CD14-positive monocyte (primary cell): ENCODE results near the gene RYR3. TPM values are rescaled to one million over a fixed set of nuclear protein-coding genes. Genes with fewer than 3 reads are reported as not detected.

Experiments
- DNase-seq, 3 donors: peaks; one replicate each; pipeline ENCODE4 v3.0.0-alpha.2; 2011 to 2022
- H2AFZ ChIP-seq: 2 replicates; pipeline ENCODE4 v1.6.0; 2012; ENCODE audit warnings: mild to moderate bottlenecking, low read depth, low read length, inconsistent platforms; ENCODE audit not compliant: insufficient read depth, poor library complexity, severe bottlenecking
- H3K27ac ChIP-seq, 2 donors: 1 replicate in 1 of 2; 2 replicates in 1 of 2; pipeline ENCODE4 v1.5.1; 2012 to 2013; ENCODE audit warnings: low read length in 2 of 2, control low read depth in 1 of 2, inconsistent platforms in 1 of 2, low read depth in 1 of 2, mild to moderate bottlenecking in 1 of 2
- H3K27me3 ChIP-seq, 2 donors: one replicate each; pipeline versions ENCODE4 v1.6.0 to v1.6.1; 2011 to 2013; ENCODE audit warnings: low read length in 2 of 2; ENCODE audit not compliant: control insufficient read depth in 2 of 2, insufficient read depth in 2 of 2
- H3K36me3 ChIP-seq, 2 donors: replicated peaks in 1 of 2; 1 replicate in 1 of 2; 2 replicates in 1 of 2; pipeline versions ENCODE4 v1.5.1 to v1.6.1; 2012 to 2013; ENCODE audit warnings: low read length in 2 of 2, control low read depth in 1 of 2, inconsistent platforms in 1 of 2, mild to moderate bottlenecking in 1 of 2; ENCODE audit not compliant: insufficient read depth in 2 of 2, control insufficient read depth in 1 of 2
- H3K4me1 ChIP-seq, 2 donors: 1 replicate in 1 of 2; 2 replicates in 1 of 2; pipeline versions ENCODE4 v1.5.1 to v1.6.1; 2012 to 2013; ENCODE audit warnings: low read length in 2 of 2, control low read depth in 1 of 2, inconsistent platforms in 1 of 2, mild to moderate bottlenecking in 1 of 2, moderate library complexity in 1 of 2; ENCODE audit not compliant: insufficient read depth in 2 of 2, control insufficient read depth in 1 of 2
- H3K4me2 ChIP-seq: replicated peaks from 2 replicates; pipeline ENCODE3; 2012; ENCODE audit warnings: low read length, moderate library complexity, mild to moderate bottlenecking; ENCODE audit not compliant: poor library complexity, severe bottlenecking; ENCODE audit errors: extremely low read depth
- H3K4me3 ChIP-seq, 3 experiments: fragments of 200-600 bp in 1 of 3; sonication (generic) in 1 of 3; replicated peaks in 1 of 3; 1 replicate in 2 of 3; 2 replicates in 1 of 3; pipeline ENCODE4 v1.5.1; 2011 to 2013; ENCODE audit warnings: low read length in 3 of 3, mild to moderate bottlenecking in 3 of 3, control low read depth in 2 of 3, low read depth in 2 of 3, inconsistent platforms in 1 of 3, moderate library complexity in 1 of 3
- H3K79me2 ChIP-seq: 2 replicates; pipeline ENCODE4 v1.6.0; 2012; ENCODE audit warnings: mild to moderate bottlenecking, control low read depth, inconsistent platforms, low read length, moderate library complexity; ENCODE audit not compliant: insufficient read depth
- H3K9ac ChIP-seq: 2 replicates; pipeline ENCODE4 v1.6.0; 2017; ENCODE audit warnings: low read length, mild to moderate bottlenecking; ENCODE audit not compliant: insufficient read depth, poor library complexity, severe bottlenecking
- H3K9me3 ChIP-seq, 2 donors: replicated peaks in 1 of 2; 1 replicate in 1 of 2; 2 replicates in 1 of 2; pipeline versions ENCODE4 v1.5.1 to v1.6.1; 2012 to 2013; ENCODE audit warnings: low read length in 2 of 2, control low read depth in 1 of 2; ENCODE audit not compliant: control insufficient read depth in 1 of 2, insufficient read depth in 1 of 2
- H4K20me1 ChIP-seq: 2 replicates; pipeline ENCODE4 v1.6.0; 2012; ENCODE audit warnings: mild to moderate bottlenecking, low read length, control low read depth, moderate library complexity; ENCODE audit not compliant: insufficient read depth
- H3K27ac Mint-ChIP-seq, 7 donors: one replicate each; pipeline ENCODE4 v1.8.0; 2020; ENCODE audit warnings: mild to moderate bottlenecking in 7 of 7, mixed read lengths in 7 of 7, moderate library complexity in 6 of 7, inconsistent platforms in 2 of 7
- H3K27me3 Mint-ChIP-seq, 3 donors: one replicate each; pipeline ENCODE4 v1.8.0; 2021 to 2022; ENCODE audit warnings: low read depth in 3 of 3, mild to moderate bottlenecking in 3 of 3, mixed read lengths in 3 of 3, moderate library complexity in 3 of 3, inconsistent platforms in 1 of 3
- H3K36me3 Mint-ChIP-seq, 2 donors: one replicate each; pipeline ENCODE4 v1.8.0; 2020; ENCODE audit warnings: mixed read lengths in 2 of 2, inconsistent platforms in 1 of 2, mild to moderate bottlenecking in 1 of 2
- H3K4me1 Mint-ChIP-seq: one replicate; pipeline ENCODE4 v1.8.0; 2020; ENCODE audit warnings: mild to moderate bottlenecking, mixed read lengths
- H3K4me3 Mint-ChIP-seq, 2 donors: one replicate each; pipeline ENCODE4 v1.8.0; 2020; ENCODE audit warnings: mild to moderate bottlenecking in 2 of 2, mixed read lengths in 2 of 2, moderate library complexity in 1 of 2
- H3K9me3 Mint-ChIP-seq, 7 donors: one replicate each; pipeline ENCODE4 v1.8.0; 2020 to 2022; ENCODE audit warnings: mixed read lengths in 7 of 7, mild to moderate bottlenecking in 6 of 7, moderate library complexity in 6 of 7, inconsistent platforms in 2 of 7
- WGBS: methylation state at CpG from one replicate; pipeline ENCODE4 v1.1.5; 2013; ENCODE audit warnings: missing lambda C conversion rate; ENCODE audit not compliant: insufficient coverage; 5-methylcytosine and 5-hydroxymethylcytosine counted together
- intact Hi-C, 2 donors: fragments of 100-400 bp; cut with micrococcal nuclease; formaldehyde crosslinking; loops; one replicate each; pipeline versions ENCODE4 v1.15.0 to v1.15.1; 2023
- polyA plus RNA-seq, 3 donors: library from polyadenylated mRNA; depleted of rRNA in 1 of 3; unstranded in 2 of 3; stranded (reverse) in 1 of 3; fragments of 300-500 nt in 2 of 3; fragments of >200 nt in 1 of 3; fragmentation: Illumina TruSeq in 2 of 3; gene quantifications; 1 replicate in 2 of 3; 2 replicates in 1 of 3; pipeline ENCODE4 v1.2.3, GENCODE V29; 2012 to 2021
- TF ChIP-seq, protein P1 (sequence below): fragments of 200-600 bp; IDR thresholded peaks from one replicate; pipeline ENCODE4 v1.8.0; 2022; ENCODE audit warnings: antibody characterized with exemption, mild to moderate bottlenecking

Gene RYR3
- polyA plus RNA-seq, 3 donors = not detected

DNA sequence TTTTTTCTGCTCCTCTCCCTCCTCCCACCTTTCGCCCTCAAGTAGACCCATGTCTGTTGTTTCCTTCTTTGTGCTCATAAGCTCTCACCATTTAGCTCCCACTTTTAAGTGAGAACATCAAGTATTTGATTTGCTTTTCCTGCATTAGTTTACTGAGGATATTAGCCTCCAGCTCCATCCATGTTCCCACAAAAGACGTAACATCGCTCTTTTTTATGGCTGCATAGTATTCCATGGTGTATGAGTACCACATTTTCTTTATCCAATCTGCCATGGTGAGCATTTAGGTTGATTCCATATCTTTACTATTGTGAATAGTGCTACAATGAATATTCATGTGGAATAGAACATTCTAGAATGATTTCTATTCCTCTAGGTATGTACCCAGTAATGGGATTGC, 178.6 kb downstream of the RYR3 start:
- WGBS = no CpG with 5 or more reads among the region's 3 CpGs
- no peak overlapping the region for H2AFZ ChIP-seq
- no peak overlapping the region for H3K27ac Mint-ChIP-seq
- no peaks in the 10 kb centered on the region for H3K4me1 ChIP-seq
- intact Hi-C loops = no loop called here
- peaks cover 0 to 6% of the 10 kb centered on the region in 2 donors for H3K9me3 ChIP-seq
- no peaks in the 10 kb centered on the region for H3K36me3 Mint-ChIP-seq
- H3K9ac ChIP-seq = no peak overlapping the region
- H3K79me2 ChIP-seq = no peaks in the 10 kb centered on the region
- no peak overlapping the region for H3K4me3 Mint-ChIP-seq
- H3K36me3 ChIP-seq = no peaks in the 10 kb centered on the region
- H3K27ac ChIP-seq = no peak overlapping the region
- H3K9me3 Mint-ChIP-seq = peaks cover 0 to 5% (median 3%) of the 10 kb centered on the region in 7 donors
- H3K4me1 Mint-ChIP-seq = no peaks in the 10 kb centered on the region
- no peak overlapping the region for H3K4me3 ChIP-seq
- no peak overlapping the region for H3K4me2 ChIP-seq
- DNase-seq = no peak
- peaks cover 0 to 2% (median under 1%) of the 10 kb centered on the region in 3 donors for H3K27me3 Mint-ChIP-seq
- no peaks in the 10 kb centered on the region for H4K20me1 ChIP-seq
- H3K27me3 ChIP-seq = no peaks in the 10 kb centered on the region
- TF ChIP-seq, protein P1, sequence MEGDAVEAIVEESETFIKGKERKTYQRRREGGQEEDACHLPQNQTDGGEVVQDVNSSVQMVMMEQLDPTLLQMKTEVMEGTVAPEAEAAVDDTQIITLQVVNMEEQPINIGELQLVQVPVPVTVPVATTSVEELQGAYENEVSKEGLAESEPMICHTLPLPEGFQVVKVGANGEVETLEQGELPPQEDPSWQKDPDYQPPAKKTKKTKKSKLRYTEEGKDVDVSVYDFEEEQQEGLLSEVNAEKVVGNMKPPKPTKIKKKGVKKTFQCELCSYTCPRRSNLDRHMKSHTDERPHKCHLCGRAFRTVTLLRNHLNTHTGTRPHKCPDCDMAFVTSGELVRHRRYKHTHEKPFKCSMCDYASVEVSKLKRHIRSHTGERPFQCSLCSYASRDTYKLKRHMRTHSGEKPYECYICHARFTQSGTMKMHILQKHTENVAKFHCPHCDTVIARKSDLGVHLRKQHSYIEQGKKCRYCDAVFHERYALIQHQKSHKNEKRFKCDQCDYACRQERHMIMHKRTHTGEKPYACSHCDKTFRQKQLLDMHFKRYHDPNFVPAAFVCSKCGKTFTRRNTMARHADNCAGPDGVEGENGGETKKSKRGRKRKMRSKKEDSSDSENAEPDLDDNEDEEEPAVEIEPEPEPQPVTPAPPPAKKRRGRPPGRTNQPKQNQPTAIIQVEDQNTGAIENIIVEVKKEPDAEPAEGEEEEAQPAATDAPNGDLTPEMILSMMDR = no peak

DNA sequence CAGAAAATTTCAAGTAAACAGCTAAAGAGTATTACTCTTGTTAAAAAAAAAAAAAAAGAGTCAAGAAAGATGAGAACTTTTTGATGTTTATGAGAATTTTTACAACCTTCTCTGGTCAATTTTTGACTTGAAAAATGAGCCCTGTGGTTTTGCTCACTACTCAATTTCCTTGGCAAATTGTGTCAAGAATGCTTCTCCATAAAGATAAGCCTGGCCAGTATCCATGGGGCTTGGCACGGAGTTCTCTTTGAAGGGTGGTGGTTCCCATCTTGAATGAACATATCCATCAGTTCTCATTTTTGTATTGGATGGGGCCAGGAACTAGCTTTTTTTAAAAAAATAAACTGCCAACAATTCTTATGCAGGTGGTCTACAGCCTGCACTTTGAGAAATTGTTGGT, 179.9 kb downstream of the RYR3 start:
- peaks cover 0 to 3% (median 2%) of the 10 kb centered on the region in 3 donors for H3K27me3 Mint-ChIP-seq
- Histone ChIP-seq H3K4me2 (no peak overlapping the region), H3K9me3 (peaks cover 0 to 6% of the 10 kb centered on the region in 2 donors), H3K9ac (no peak overlapping the region), H3K4me1 (no peaks in the 10 kb centered on the region), H3K27ac (no peak overlapping the region), H3K79me2 (no peaks in the 10 kb centered on the region), H3K4me3 (no peak overlapping the region), H3K27me3 (no peaks in the 10 kb centered on the region), H2AFZ (no peak overlapping the region), H3K36me3 (no peaks in the 10 kb centered on the region), H4K20me1 (no peaks in the 10 kb centered on the region)
- no CpG with 5 or more reads among the region's 1 CpG for WGBS
- TF ChIP-seq, protein P1 = no peak
- H3K36me3 Mint-ChIP-seq = no peaks in the 10 kb centered on the region
- no peak overlapping the region for H3K4me3 Mint-ChIP-seq
- intact Hi-C loops = no loop called here
- H3K4me1 Mint-ChIP-seq = no peaks in the 10 kb centered on the region
- H3K27ac Mint-ChIP-seq = no peak overlapping the region
- no peak for DNase-seq
- H3K9me3 Mint-ChIP-seq = peaks cover 0 to 5% (median 3%) of the 10 kb centered on the region in 7 donors
